Left hindlimb (tissue), 1 donor: ENCODE results near the gene AEBP1.

Experiments used
- DNase-seq: peaks from one replicate; pipeline ENCODE4 v3.0.0-alpha.2; 2018

The AEBP1 gene

DNA sequence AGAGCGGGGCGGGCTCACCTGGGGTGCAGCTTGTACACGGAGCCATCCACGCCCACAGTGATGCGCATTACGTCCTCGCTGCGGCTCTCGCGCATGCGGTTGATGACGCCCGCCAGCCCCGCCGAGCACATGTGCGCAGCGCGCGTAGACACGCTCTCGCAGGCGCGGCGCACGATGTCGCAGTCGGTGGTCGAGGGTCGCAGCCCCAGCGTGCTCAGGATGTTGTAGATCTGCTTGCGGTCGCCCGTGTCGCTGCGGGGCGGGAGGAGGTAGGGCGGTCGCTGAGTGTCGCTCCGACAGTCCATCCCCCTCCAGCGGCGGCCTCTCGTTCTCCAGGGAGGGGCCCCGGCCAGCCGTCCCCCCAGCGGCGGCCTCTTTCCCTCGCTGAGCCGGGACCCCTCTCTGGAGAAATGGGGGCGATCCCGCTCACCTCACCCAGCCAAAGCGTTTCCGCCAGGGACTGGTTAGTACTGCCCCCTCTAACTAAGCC is 41.4 kb downstream of the AEBP1 start:
- peak; percentile 43 for DNase-seq

DNA sequence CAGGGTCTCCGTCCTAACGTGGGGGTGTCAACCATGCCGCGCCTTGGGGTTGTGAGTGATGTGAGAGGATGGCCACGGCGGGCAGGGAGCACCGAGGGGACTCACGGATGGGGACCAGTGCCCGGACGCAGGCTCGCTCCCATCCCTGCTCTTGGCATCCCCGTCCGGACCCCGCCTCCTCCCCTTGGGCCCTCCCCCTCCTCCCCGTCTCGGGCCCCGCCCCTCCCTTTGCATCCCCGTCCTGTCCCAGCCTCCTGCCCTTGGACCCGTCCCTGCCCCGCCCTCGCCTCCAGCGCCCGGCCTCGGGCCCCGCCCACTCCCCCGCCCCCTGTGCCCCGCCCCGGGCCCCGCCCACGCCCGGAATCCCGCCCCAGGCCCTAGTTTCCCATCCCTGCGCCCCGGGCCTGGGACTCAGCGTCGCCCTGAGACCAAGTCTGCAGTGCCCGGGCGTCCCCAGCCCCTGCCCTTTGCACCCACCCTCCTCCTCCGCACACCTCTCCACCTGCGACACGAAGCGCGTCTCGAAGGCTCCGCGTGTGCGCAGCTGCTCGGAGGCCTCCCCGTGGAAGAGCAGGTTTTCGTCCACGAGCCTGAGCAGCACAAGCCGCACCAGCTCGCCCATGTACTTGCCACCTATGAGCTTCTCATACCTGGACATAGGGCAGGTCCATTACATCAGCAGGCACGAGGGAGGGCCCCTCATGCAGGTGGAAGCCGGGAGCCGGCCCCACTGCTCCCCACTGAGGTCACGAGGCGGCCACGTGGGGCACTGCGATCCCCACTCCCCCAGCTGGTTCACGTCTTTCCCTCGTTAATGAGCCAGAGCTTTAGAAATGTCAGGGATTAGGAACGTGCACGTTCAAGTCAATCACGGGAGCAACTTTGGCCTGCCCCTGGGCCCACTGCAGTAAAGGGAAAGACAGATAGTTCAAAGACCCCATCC is 42.1 kb downstream of the AEBP1 start:
- peak; percentile 82 for DNase-seq

DNA sequence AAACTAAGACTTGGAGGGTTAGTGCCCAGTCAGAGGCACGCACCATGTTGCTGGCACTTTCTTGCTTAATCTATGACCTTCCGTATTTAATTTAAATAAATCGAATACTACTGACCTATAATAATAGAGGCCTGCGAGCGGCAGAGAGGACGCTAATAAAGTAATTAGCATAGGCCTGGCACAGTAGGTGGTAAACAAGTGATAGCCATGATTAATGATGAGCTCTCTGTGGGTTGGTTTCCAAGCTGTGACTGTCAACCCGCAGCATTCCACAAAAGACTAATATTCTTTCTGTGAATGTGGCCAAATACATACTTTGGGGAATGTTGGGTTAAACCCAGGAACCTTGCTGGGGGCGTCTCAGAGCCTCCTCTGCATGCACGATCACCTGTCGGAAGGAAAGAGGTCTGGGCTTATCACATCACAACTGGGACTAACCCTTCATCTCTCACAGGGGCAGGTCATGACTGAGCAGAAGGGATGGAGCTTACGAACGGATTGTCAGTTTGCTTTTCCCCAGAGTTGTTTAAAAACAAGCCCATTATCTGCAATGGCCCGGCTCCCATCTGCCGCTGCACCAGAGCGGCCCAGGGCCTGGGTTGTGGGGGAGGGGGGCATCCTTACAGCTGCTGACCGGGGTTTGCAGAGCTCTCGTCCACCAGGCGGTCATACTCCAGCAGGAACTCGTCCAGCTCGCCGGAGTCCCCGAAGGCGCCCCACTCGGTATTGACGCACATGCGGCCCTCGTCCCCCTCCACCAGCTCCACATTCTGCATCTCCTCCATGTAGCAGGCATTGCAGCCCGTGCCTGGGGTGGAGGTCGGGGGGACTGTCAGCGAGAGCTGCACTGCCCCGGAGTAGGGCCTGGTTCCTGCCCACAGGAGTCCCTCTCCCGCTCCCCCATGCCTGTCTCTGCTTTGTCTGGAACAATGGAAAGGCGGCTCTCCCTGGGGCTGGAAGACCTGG is 43.2 kb downstream of the AEBP1 start:
- DNase-seq = peak; percentile 61

DNA sequence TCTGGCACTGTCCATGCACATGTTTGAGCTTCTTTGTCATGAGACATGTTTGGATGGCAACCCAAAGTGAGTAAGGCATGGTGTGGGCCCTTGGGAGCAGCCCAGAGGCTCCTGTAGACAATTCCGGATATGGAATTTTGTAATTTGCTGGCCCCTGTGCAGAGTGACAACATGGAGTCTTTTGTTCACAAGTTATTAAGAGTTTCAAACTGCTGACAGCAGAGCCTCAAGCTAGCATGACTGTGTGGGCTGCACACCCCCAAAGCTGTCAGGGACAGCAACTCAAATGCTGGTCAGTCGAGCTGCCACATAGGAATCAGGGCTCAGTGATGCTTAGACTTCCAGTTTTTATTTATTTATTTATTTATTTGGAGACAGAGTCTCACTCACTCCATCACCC is 44.0 kb downstream of the AEBP1 start:
- DNase-seq = no peak

DNA sequence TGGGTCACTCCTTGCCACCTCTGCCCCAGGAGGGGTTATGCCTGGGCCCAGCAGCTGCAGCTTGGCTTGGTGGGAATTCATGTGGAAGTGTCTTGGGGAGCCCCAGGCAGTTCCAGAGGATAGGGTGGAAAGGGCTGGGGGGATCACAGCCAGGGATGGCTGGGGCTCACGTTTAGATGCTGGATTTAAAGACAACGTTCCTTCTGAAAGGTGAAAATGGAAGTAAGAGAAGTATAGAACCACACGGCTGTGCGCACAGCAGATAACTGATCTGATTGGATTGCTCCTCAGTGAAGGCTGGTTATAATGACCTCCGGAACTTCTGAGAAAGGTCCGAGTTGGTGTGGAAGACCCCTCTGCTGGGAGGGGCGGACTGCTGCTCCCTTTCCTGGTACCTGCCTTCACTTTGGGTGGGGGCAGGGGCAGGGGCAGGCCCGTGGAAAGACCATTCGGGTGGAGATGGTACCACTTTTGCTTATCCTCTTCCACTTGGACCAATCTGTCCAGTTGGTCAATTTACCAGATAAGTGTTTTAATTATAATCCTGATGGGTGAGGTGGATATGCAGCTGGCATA is 44.9 kb downstream of the AEBP1 start:
- no peak for DNase-seq

DNA sequence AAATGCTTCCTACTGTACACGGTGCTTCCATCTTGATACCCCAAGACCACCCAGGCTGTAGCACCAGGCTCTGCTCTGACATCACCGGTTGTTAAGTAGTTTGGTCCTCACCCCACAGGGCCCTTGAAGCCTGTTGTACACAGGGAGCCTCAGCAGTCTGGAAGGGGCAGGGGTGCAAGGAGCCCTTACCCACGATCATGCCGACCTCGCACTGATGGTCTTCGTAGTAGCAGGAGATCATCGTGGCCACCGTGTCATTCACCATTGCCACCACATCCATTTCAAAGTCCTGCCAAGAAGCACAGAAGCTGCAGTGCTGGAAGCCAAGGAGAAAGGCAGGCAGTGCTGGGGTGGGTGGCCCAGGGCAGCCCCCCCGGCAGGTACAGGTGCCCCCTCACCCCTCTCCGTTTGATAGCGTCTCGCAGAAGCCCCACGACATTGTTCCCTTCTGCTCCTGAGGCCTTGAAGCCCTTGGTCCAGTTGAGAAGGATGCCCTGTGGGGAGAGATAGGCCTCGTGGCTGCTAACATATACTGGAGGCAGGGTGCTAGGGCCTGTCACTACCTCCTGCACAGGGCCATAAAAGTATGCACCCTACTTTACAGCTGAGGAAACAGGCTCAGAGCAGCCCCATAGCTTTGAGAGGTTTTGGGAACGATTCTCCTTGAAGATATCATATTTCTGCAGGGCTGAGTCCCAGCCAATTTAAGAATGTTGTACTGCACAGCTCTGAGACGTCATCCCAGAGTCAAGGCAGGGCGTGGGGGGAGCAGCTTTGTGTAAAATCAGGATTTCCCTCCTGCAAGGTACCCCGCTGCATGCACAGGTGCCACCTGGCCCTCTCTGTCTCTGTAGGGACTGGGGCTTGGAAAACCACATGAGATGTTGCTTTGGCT is 45.7 kb downstream of the AEBP1 start:
- no peak for DNase-seq

DNA sequence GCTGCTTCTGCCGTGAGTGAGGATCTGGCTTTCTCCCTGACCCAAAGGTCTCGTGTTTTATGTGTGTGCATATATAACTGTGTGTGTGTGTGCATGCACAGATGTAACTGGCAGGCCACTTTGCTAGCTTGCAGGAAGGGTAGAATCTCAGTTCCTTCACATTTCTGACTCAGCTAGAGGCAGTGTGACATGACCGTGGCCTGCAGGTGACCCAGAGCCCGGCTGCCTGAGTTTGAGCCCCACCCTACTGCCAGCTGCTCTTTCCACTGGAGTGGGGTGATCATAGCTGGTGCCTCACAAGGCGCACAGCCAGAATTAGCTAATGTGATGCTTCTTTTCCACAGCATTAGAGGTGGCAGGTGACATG is 46.3 kb downstream of the AEBP1 start:
- no peak for DNase-seq

DNA sequence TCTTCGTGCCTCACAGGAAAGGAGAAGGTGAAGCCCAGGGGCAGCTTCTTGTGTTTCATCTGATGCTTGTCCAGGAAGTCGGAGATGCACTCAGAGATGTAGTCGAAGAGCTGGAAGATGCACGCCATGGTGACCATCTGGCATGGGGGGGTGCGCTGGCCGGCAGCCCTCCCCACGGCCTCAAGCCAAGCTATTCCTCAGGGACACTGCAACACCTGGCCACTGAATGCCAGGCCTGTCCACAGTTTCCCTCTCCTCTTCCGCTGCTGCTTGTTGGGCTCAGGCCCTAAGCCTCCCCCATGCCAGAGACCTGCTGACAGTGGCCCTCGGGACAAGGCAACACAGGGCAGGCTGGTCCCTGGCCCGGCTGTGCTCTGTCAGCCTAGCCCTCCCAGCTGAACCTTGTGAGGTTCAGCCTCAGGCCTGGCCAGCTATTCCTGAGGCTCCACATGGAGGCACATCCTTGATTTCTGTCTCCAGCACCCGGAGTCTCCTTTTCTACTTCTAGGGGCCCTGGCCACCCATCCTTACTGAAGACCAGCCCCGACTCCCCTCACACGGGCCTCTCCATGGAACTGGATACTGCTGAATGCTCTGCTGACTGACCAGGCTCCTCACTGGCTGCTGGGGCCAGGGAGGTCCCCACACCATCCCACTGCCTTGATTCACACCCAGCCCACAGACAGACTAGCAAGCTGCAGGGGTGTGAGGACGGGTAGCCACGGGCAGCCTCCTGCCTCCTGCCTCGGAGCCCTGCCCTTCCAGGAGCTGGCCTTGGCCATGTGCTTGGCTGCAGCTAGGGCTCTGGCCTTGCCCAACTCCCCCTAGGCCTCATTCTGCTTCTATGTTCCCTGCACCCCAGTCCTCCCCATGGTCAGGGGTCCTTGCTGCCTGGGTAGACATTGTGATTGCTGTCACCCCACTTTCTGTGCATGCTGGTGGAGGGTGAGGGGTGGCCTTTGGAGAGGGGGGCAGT is 47.1 kb downstream of the AEBP1 start:
- DNase-seq = no peak

DNA sequence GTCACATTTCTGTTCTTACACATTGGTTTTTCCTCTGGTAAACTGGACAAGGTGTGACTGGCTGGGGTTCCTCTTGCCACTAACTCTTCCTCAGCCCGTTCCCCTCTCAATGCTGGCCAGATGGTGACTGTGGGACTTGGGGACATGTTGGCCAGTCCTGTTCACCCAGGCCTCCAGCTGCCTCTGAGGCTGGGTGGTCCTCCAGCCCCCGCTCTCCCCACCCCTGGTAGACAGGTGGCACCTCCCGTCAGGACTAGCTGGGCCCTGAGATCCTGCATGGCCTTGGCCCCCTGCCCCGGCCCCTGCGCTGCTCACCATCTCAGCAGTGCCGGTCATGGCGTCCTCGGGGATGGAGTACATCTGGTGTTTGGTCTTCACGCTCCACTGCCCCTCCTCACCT is 47.8 kb downstream of the AEBP1 start:
- DNase-seq = no peak

DNA sequence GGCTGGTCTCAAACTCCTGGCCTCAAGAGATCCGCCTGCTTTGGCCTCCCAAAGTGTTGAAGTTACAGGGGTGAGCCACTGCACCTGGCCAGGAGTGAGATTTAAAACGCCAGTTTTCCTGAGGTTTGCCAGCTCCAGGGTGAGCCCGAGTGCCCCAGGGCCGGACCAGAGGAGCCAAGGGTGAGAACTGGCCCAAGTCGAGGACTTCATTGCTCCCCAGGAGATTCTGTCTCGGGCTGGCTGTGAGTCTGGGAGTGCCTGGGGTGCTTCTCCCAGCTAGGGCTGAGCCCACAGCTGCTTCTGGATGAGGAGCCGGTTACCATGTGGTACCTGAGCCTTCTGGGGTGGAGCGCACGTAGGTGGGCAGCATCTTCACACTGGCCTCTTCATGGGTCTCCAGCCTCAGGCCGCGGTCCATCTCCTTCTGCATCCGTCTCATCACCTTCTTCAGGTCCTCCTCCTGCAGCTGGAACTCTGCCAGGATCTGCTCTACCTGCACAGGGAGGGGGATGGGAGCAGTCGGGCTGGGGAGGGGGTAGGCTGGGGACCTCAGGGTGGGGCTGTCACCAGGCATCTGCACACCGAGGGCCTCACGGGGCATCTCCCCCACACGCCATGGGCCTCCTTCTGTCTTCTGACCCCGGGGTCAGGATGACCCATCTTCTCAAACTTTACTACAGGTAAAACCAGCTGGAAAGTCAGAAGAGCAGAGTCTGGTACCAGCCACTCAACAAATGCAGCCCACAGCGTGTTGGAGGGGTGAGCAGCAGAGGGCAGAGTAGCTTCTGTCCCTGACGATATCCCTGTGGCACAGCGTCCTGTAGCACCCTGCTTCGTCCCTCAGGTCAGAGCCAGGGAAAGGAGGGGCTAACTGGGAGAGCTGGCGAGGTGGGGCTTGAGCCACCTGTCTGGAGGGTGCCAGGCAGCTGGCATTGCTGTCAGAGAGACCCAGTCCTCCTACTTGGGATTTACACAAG is 49.1 kb downstream of the AEBP1 start:
- DNase-seq = no peak

DNA sequence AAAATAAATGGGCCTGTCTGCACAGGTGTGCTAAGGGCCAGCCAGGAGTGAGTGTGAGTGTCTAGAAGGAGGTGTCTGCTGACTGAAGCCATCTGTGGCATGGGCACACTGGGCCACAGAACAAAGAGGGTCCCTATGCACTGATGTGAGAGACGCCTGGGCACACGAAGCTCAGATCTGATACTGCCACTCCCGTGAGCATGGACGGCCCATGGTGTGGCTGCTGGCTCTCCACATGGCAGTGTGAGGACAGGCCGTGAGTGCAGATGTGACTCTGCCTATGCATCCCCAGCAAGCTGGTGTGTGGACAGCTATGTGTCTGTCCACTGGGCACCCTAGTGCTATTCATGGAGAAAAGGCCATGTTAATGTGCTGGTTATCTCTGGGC is 49.8 kb downstream of the AEBP1 start:
- DNase-seq = no peak

DNA sequence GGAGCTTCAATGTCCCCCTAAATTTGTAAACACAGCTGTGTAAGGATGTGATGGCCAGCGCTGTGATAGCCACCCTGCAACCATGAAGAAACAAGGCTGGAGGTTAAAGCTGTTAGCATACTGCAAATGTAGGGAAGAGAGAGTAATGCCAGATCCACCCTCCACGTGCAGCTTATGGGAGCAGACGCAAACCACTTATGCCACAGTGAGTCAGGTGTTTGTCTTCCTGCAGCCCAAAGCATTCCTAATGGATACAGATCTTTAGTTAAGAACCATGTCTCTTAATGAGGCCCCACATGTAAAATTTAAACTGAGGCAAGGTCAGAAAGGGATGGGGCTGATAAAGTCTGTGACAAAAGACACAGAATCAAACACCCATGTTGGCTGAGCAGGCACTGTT is 50.6 kb downstream of the AEBP1 start:
- no peak for DNase-seq

DNA sequence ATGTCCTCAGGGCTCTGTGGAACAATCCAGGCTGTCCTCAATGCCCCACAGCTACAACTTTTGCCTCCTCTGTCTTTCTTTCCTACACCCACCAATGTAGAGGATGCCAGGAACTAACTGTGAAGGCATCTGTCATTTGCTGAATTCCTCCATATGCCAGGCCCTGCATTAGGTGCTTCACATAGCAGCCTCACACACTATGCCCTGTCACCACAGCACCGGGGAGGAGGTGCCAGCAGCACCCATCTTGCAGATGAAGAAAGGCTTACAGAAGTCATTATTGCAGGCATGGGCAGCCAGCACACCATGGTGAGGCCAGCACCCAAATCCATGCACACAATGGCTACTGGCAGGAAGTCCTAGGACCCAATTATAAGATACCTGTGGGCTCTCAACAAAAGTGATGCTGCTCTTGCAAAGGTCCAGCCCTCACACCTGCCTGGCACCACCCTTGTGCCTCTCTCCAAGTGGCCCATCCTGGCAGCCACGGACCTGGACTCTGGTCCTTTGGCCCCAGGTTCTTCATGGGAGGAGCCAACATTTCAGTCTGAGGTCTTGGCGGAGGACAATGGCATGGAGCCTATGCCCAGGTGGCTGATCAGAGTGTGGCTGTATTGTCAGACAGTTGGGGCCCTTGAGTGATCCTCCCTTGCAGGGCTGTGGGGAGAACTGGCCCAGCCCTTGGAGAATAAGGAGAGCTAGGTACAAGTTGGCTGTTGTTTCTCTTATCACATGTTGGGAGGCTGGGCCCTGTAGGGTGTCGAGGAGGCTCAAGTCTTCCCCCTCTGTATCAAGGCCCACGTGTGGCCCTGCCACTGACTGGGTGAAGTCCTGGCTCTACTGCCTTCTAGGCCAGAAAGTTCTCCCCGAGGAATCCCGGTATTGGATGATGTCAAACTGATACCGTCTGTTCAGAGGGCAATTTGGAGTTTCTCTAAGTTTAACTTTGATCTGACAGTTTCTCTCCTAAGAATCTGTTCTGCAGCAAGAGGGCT is 51.3 kb downstream of the AEBP1 start:
- DNase-seq = no peak

DNA sequence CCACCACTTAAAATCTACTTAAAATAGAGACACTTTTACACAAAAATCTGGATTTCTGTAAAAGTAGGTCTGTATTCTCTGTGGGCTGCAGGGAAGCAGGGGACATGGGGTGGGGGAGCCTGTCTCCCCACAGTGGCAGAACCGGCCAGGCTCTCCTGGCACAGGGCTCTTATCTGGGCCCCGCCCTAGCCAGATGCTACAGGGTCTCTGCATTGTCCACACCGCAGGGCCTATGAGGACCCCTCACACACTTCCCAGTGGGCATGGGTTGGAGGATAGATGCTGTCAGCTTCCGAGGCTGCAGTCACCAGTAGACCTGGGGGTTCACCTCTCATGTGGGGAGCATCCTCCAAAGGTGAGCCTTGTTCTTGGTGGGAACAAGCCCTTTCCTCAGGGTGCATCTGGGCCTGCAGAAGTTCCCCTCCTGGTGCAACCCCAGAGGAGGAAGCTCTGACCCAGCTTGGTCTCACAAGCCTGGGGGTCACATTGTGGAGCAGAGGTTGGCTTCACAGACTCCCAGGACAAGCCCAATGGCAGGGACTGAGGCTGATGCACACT is 52.4 kb downstream of the AEBP1 start:
- DNase-seq = no peak

DNA sequence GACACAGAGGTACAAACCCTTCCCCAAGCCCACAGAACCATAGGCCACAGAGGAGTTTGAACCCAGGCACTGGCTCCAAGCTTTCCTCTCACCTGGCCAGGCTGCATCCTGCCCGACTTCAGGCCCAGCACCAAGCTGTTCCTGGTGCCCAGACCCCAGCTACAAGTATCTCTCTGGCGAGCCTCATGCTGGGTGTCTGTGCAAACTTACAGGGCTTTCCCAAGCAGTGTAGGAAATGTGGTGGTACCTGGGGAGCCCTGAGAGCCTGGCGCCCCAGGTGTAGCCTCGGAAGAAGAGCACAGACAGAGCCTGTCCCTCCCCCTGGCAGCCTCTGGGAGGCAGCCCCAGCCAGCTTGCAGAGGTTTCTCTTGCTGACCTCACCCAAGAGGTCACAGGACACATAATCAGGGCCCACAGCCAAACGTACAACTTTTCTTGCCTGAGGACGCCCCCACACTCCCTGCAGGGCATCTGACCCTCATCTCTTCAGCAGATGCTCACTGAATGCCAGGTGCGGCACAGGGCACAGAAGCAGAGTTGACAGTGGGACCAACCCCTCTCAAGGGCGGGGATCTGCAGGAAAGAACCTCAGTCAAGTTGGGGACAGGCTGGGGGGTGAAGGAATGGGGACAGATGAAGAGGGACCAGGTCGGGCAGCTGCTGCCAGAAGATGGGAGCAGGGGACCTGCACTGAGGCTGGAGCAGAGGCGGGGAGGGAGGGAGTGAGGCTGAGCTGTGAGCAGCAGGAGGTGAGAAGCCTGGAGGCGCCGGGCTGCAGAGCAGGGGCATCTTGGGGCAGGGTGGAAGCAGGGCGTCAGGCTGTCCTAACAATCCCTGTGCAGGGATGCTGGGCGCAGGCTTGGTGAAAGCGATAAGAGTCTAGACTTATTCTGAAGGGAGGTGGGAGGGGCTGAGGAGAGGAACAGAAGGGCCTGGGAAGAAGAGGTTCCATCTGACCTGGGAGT is 53.3 kb downstream of the AEBP1 start:
- DNase-seq = no peak

DNA sequence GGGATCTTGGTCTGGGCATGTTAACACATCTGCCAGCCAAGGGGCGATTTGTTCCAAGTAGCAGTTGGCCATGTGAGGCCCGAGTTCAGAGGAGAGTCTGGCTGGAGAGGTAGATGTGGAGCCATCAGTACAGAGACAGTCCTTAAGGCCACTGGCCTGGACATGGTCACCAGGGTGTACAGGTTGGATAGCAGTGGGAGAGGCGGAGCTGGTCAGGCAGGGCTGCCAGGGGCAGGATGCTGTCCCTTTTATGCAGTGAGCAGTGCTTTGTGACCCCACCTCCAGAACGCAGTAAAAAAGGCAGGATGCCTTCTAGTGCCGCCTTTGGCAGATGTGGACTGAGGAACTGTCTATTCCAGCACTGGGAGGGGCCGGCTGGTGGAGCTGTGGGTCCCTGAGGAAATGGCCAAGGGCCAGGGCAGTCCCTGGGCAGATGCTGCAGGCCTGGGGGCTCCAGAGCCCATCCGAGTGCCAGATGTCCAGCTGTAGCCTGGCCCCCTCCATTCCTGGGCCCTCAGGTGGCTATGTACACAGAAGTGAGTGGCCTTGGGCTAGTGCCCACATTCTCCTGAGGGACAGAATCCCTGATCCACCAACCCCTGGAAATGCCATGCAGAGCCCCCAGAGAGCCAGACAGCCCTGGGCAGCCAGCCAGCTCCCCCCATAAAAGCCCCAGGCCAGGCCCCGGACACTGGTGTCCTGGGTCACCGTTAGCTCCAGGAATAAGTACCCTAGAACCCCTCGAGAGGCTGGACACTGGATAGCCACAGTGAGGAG is 54.1 kb downstream of the AEBP1 start:
- DNase-seq = no peak
